ENCODE data around the gene MFGE8.

DNA sequence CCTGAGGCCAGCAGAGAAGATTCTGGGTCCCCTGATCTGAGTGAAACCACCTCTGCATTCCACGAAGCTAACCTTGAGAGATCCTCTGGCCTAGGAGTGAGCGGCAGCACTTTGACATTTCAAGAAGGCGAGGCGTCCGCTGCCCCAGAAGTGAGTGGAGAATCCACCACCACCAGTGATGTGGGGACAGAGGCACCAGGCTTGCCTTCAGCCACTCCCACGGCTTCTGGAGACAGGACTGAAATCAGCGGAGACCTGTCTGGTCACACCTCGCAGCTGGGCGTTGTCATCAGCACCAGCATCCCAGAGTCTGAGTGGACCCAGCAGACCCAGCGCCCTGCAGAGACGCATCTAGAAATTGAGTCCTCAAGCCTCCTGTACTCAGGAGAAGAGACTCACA lies 54.2 kb downstream of the MFGE8 start:
- TF ChIP-seq FOXM1 (IDR thresholded peaks at IDR 0.05; ENCODE audit: borderline replicate concordance), result no peak
- no peak for TF ChIP-seq FOXA1 (IDR thresholded peaks at IDR 0.05)
- TF ChIP-seq CTBP1 (IDR thresholded peaks at IDR 0.05; ENCODE audit: borderline replicate concordance), result no peak
- TF ChIP-seq, protein P1, sequence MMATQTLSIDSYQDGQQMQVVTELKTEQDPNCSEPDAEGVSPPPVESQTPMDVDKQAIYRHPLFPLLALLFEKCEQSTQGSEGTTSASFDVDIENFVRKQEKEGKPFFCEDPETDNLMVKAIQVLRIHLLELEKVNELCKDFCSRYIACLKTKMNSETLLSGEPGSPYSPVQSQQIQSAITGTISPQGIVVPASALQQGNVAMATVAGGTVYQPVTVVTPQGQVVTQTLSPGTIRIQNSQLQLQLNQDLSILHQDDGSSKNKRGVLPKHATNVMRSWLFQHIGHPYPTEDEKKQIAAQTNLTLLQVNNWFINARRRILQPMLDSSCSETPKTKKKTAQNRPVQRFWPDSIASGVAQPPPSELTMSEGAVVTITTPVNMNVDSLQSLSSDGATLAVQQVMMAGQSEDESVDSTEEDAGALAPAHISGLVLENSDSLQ (IDR thresholded peaks at IDR 0.05), result no peak
- no peak for TF ChIP-seq FOXK2 (IDR thresholded peaks at IDR 0.05)
- no peak for TF ChIP-seq HDGF (IDR thresholded peaks at IDR 0.05; ENCODE audit: borderline replicate concordance)
- no peak for TF ChIP-seq SP1 (IDR thresholded peaks at IDR 0.05)
- no peak for TF ChIP-seq LEF1 (IDR thresholded peaks at IDR 0.05; ENCODE audit: borderline replicate concordance)
